GM12801 (cell line): ENCODE results near the gene ZNRF1.

ENCODE experiments used
- CTCF ChIP-seq: IDR thresholded peaks from one replicate; pipeline ENCODE4 v1.5.1; 2011; ENCODE audit warnings: control low read depth; ENCODE audit not compliant: insufficient read length; ENCODE audit errors: extremely low read depth

ZNRF1 gene

GRCh38 chr16:74991593-74992403 lies 7.0 kb upstream of the ZNRF1 start:
- no peak for TF ChIP-seq CTCF

GRCh38 chr16:74995986-74996385 lies 2.8 kb upstream of the ZNRF1 start:
- no peak for TF ChIP-seq CTCF

- no peak for TF ChIP-seq CTCF
Measured at GRCh38 chr16:74997042-74997491, 1.8 kb upstream of the ZNRF1 start.

GRCh38 chr16:74999219-74999608 lies 390 bp downstream of the ZNRF1 start:
- no peak for TF ChIP-seq CTCF

- no peak for TF ChIP-seq CTCF
Measured at GRCh38 chr16:74999609-75000480, 1.0 kb downstream of the ZNRF1 start.

GRCh38 chr16:75000481-75001081 lies 1.8 kb downstream of the ZNRF1 start:
- no peak for TF ChIP-seq CTCF

GRCh38 chr16:75002474-75002873 lies 3.6 kb downstream of the ZNRF1 start:
- TF ChIP-seq CTCF = no peak
